Measurements from ENCODE around the gene PEX10.

The PEX10 gene

GRCh38 chr1:2384941-2385481, 27.4 kb downstream of the PEX10 start:
- no peak for DNase-seq

GRCh38 chr1:2384130-2384860, 28.1 kb downstream of the PEX10 start:
- DNase-seq, result no peak

GRCh38 chr1:2383576-2383975, 28.8 kb downstream of the PEX10 start:
- DNase-seq, result no peak

GRCh38 chr1:2382621-2383361, 29.6 kb downstream of the PEX10 start:
- DNase-seq, result no peak

GRCh38 chr1:2381741-2382620, 30.4 kb downstream of the PEX10 start:
- DNase-seq, result no peak

- no peak for DNase-seq
These were observed 31.4 kb downstream of the PEX10 start for GRCh38 chr1:2380816-2381591.

GRCh38 chr1:2379733-2380404, 32.5 kb downstream of the PEX10 start:
- no peak for DNase-seq

GRCh38 chr1:2378956-2379732, 33.2 kb downstream of the PEX10 start:
- no peak for DNase-seq

- DNase-seq, result no peak
These were observed 33.9 kb downstream of the PEX10 start for GRCh38 chr1:2378441-2378851.

GRCh38 chr1:2377751-2378440, 34.5 kb downstream of the PEX10 start:
- DNase-seq, result no peak

GRCh38 chr1:2376931-2377672, 35.3 kb downstream of the PEX10 start:
- DNase-seq, result no peak

- no peak for DNase-seq
These were observed 36.1 kb downstream of the PEX10 start for GRCh38 chr1:2376261-2376741.

- no peak for DNase-seq
These were observed 36.5 kb downstream of the PEX10 start for GRCh38 chr1:2375923-2376260.

- no peak for DNase-seq
These were observed 37.0 kb downstream of the PEX10 start for GRCh38 chr1:2375246-2375922.

GRCh38 chr1:2374252-2375155, 37.9 kb downstream of the PEX10 start:
- DNase-seq, result no peak

GRCh38 chr1:2373551-2374251, 38.7 kb downstream of the PEX10 start:
- DNase-seq, result no peak
